GM10847 (cell line): Measurements from ENCODE around the gene CRELD2.

Source experiments
- POLR2A ChIP-seq: IDR thresholded peaks from 2 replicates; pipeline ENCODE4 v1.6.1; 2011; ENCODE audit not compliant: insufficient read length; ENCODE audit errors: extremely low read depth

The CRELD2 gene

DNA sequence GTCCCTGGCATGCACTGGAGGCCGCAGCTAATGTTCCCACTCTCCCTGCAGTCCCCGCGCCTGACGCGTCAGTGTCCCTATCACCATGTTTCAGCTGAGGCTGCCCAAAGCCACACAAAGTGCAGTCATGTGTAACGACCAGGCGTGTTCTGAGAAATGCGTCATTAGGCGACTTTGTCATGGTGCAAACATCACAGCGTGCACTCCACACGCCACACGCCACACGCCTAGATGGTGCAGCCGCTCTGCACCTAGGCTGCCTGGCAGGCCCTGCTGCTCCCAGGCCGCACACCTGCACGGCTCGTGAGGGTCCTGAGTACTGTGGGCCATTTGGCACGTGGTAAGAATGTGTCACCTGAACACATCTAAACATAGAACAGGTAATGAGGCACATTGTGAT, 2.4 kb downstream of the CRELD2 start:
- no peak for TF ChIP-seq POLR2A

GRCh38 chr22:49921508-49922278, 3.3 kb downstream of the CRELD2 start:
- no peak for TF ChIP-seq POLR2A

- no peak for TF ChIP-seq POLR2A
These were observed 4.0 kb downstream of the CRELD2 start for GRCh38 chr22:49922484-49922883.

DNA sequence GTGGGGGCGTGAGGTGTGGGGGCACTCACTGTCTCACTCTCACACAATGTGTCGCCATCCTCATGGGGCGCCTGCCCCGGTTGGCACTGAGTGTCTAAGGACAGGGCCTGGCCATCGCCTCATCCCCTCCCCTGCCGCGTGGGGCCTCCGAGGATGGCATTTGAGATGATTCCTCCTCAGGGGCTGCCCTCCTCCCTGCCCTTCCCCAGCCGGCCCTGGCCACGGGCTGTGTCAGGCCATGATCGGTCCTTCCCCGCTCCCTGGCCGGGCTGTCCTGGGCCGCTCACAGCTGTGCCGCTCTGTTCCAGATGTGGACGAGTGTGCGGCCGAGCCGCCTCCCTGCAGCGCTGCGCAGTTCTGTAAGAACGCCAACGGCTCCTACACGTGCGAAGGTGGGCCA, 4.5 kb downstream of the CRELD2 start:
- TF ChIP-seq POLR2A: no peak

- TF ChIP-seq POLR2A: no peak
These were observed 5.0 kb downstream of the CRELD2 start for GRCh38 chr22:49923445-49923844.

GRCh38 chr22:49924113-49924833, 5.8 kb downstream of the CRELD2 start:
- no peak for TF ChIP-seq POLR2A

DNA sequence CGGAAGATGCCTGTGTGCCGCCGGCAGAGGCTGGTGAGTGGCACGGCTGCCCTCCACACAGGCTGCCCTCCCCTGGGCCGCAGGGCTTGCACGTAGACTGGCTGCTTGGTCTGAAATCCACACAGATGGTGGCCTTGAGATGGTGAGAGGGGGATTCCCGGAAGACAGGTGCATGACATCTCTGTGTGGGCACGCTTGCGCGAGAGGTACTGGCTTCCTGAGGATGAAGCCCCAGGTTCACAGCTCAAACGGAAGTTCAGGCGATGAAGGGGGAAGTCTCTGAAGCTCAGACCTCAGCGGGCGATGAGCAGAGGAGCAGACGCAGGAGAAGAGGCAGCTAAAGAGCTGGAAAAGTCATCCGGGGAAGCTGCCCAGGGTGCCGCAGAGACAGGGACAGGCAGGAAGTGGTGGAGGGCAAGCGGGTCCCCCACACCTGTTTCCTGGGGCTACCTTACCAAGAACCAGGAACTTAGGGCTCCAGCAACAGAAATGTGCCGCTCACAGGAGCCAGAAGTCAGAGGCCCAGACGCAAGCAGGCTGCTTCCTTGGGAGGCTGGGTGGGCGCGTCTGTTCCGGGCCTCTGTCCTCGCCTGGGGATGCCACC, 7.2 kb downstream of the CRELD2 start:
- peak; percentile 45 for TF ChIP-seq POLR2A

DNA sequence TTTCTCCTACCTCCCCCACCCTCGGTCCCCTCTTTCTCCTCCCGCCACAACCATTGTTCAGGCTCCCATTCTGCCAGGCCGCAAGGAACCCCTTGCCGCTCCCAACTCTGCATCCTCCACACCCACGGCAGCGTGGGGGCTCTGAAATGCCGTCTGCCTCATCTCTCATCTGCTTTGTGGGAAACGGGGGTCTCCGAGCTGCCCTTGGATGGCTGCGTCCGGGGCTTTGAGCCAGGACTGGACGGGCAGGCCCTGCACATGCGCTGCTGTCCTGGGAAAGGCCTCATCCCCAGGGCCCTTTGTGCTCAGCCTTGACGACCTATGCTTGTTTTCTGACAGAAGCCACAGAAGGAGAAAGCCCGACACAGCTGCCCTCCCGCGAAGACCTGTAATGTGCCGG, 8.5 kb downstream of the CRELD2 start:
- TF ChIP-seq POLR2A: no peak

DNA sequence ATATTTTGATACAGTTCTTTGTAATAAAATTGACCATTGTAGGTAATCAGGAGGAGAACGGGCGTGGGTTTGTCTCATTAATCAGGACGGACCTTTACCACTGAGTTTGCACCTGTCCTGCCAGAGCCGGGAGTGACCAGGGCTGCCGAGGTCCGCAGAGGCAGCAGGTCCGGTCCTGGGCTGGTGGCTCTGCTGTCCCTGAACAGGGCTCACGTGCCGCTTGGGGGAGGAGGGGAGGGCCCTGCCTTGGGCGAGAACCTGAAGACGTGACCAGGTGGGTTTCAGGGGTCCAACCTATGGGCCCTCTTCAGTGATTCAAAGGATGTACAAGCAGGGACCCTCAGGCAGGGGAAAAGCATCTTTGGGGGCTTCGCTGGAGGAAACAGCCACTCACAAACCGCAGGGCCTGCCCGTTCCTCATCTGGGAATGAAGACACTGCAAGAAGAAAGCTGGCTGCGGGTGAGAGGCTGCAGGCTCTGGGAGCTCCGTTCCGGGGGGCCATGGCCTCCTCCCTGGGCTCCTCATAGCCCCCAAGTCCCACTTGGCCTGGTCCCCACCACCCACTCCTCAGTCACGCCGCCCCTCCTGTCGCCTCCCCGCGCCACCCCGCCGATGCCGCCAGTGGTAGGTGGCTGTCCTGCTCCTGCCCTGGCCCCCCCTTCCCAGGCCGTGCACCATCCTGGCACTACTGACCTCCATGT, 9.2 kb downstream of the CRELD2 start:
- TF ChIP-seq POLR2A: no peak

- no peak for TF ChIP-seq POLR2A
These were observed 9.7 kb downstream of the CRELD2 start for GRCh38 chr22:49928185-49928495.

- no peak for TF ChIP-seq POLR2A
These were observed 10.2 kb downstream of the CRELD2 start for GRCh38 chr22:49928555-49929210.

- TF ChIP-seq POLR2A: no peak
These were observed 11.0 kb downstream of the CRELD2 start for GRCh38 chr22:49929211-49929979.

DNA sequence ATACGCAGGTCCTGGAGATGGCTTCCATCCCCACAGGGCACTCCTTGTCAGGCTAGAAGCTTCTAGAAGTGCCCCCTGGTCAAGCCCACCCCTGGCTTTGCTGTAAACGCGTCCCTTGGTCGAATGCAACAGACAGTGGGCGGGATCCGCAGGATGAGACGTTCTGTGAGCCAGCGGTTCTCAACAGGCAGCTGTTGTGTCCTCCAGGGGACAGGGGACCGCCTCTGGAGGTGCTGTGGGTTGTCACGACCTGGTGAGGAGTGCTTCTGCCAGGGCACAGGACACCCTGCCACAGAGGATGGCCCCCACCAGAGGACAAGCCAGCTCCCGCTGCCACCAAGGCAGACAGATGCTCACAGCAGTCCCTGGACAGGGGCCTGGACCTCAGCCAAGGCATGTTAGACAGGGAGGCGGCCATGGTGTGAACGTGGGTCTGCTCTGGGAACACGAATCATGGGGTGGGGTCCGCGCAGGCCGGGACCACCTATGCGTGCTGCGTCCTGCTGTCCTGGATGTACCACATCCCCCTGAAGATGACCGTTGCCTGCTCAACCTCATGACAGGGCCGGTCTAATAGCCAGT, 11.7 kb downstream of the CRELD2 start:
- no peak for TF ChIP-seq POLR2A
